HepG2 (cell line): ENCODE results near the gene SESN2. TPM values are rescaled to one million over a fixed set of nuclear protein-coding genes. Genes with fewer than 3 reads are reported as not detected.

Experiments used
- CREB1 ChIP-seq, 2 experiments: fragments of 450-650 bp in 1 of 2; IDR thresholded peaks; 2 replicates each; pipeline ENCODE4 v1.6.1; 2016 to 2017; ENCODE audit warnings: control low read depth in 1 of 2, mild to moderate bottlenecking in 1 of 2, missing compliant biosample characterization in 1 of 2, missing genetic modification characterization in 1 of 2
- FOSL1 ChIP-seq: sonication (generic); formaldehyde crosslinking; IDR thresholded peaks from 2 replicates; pipeline ENCODE4 v1.9.0; 2021; ENCODE audit warnings: missing genetic modification reagents, borderline replicate concordance
- FOSL2 ChIP-seq: sonication (generic); formaldehyde crosslinking; IDR thresholded peaks from 2 replicates; pipeline ENCODE4 v1.4.0; 2020; ENCODE audit warnings: missing genetic modification reagents
- FOXK2 ChIP-seq: fragments of 450-650 bp; IDR thresholded peaks from 2 replicates; pipeline ENCODE4 v1.6.1; 2016
- FOXP1 ChIP-seq, 2 experiments: fragments of 450-650 bp in 1 of 2; IDR thresholded peaks; 2 replicates each; pipeline ENCODE4 v1.6.1; 2017 to 2018; ENCODE audit warnings: antibody characterized with exemption in 1 of 2
- GABPB1 ChIP-seq: IDR thresholded peaks from 2 replicates; pipeline ENCODE4 v1.6.1; 2016; ENCODE audit warnings: mild to moderate bottlenecking, missing genetic modification reagents, moderate library complexity, missing compliant biosample characterization
- HDAC2 ChIP-seq: sonication (generic); formaldehyde crosslinking; IDR thresholded peaks from 2 replicates; pipeline ENCODE4 v1.4.0; 2020; ENCODE audit warnings: missing genetic modification reagents
- JUNB ChIP-seq: sonication (generic); formaldehyde crosslinking; IDR thresholded peaks from 2 replicates; pipeline ENCODE4 v1.8.0; 2022; ENCODE audit warnings: missing genetic modification reagents, mild to moderate bottlenecking, borderline replicate concordance
- LCORL ChIP-seq, 2 experiments: fragments of 450-650 bp in 1 of 2; sonication (generic) in 1 of 2; formaldehyde crosslinking in 1 of 2; IDR thresholded peaks; 2 replicates each; pipeline versions ENCODE4 v1.5.0 to v1.6.1; 2017 to 2020; ENCODE audit warnings: antibody characterized with exemption in 1 of 2, missing genetic modification reagents in 1 of 2
- MAFK ChIP-seq, 2 experiments: IDR thresholded peaks in 1 of 2; conservative IDR thresholded peaks in 1 of 2; 2 replicates each; pipeline ENCODE4 v1.6.1; 2011; ENCODE audit warnings: improper control_type of control experiment in 2 of 2, low read length in 2 of 2
- NR2F6 ChIP-seq, 2 experiments: IDR thresholded peaks; 2 replicates each; pipeline ENCODE4 v1.6.1; 2016; ENCODE audit warnings: antibody characterized with exemption in 1 of 2, mild to moderate bottlenecking in 1 of 2
- RXRA ChIP-seq: sonication (generic); formaldehyde crosslinking; IDR thresholded peaks from 2 replicates; pipeline ENCODE4 v1.5.1; 2020; ENCODE audit warnings: missing genetic modification reagents
- SOX6 ChIP-seq, 2 experiments: fragments of 450-650 bp in 1 of 2; sonication (generic) in 1 of 2; formaldehyde crosslinking in 1 of 2; IDR thresholded peaks; 2 replicates each; pipeline versions ENCODE4 v1.4.0 to v1.6.1; 2017 to 2020; ENCODE audit warnings: antibody characterized with exemption in 1 of 2, mild to moderate bottlenecking in 1 of 2, missing genetic modification reagents in 1 of 2
- TARDBP ChIP-seq: sonication (generic); formaldehyde crosslinking; IDR thresholded peaks from 2 replicates; pipeline ENCODE4 v1.8.0; 2022; ENCODE audit warnings: mild to moderate bottlenecking, missing genetic modification reagents
- TEAD3 ChIP-seq: optimal IDR thresholded peaks from 2 replicates; pipeline ENCODE3; 2016; ENCODE audit warnings: borderline replicate concordance
- ZFY ChIP-seq: sonication (generic); formaldehyde crosslinking; IDR thresholded peaks from 2 replicates; pipeline ENCODE4 v1.4.0; 2020; ENCODE audit warnings: missing genetic modification reagents
- ZNF292 ChIP-seq: sonication (generic); formaldehyde crosslinking; IDR thresholded peaks from 2 replicates; pipeline ENCODE4 v1.8.1; 2022; ENCODE audit warnings: mild to moderate bottlenecking, low read depth, missing genetic modification reagents, borderline replicate concordance
- ZNF331 ChIP-seq: sonication (generic); formaldehyde crosslinking; IDR thresholded peaks from 2 replicates; pipeline ENCODE4 v1.4.0; 2020; ENCODE audit warnings: missing genetic modification reagents
- ZNF432 ChIP-seq: sonication (generic); formaldehyde crosslinking; IDR thresholded peaks from 2 replicates; pipeline ENCODE4 v1.5.0; 2020; ENCODE audit warnings: missing genetic modification reagents, mild to moderate bottlenecking, borderline replicate concordance
- polyA plus RNA-seq, 8 experiments: library from polyadenylated mRNA; depleted of rRNA in 3 of 8; stranded (reverse) in 7 of 8; unstranded in 1 of 8; fragments of >200 nt; fragmentation: Illumina TruSeq in 4 of 8; extraction: Trizol in 4 of 8; gene quantifications; 2 replicates each; pipeline versions ENCODE4 v1.2.1 to v1.2.3, GENCODE V29; 2011 to 2016; ENCODE audit warnings: low read depth in 4 of 8, missing spikeins in 1 of 8, mixed read lengths in 1 of 8; ENCODE audit not compliant: insufficient read depth in 1 of 8
- total RNA-seq, 5 experiments: library from RNA; depleted of rRNA; stranded (reverse); fragments of >200 nt; fragmentation: Illumina TruSeq; extraction: Trizol; gene quantifications; 2 replicates each; pipeline ENCODE4 v1.2.3, GENCODE V29; 2016; ENCODE audit warnings: low read depth in 1 of 5
- TF ChIP-seq, protein P1 (sequence below): sonication (generic); formaldehyde crosslinking; conservative IDR thresholded peaks from 2 replicates; pipeline ENCODE4 v1.4.0; 2020; ENCODE audit warnings: mild to moderate bottlenecking, missing genetic modification reagents, moderate library complexity
- TF ChIP-seq, protein P2 (sequence below): sonication (generic); formaldehyde crosslinking; IDR thresholded peaks from 2 replicates; pipeline ENCODE4 v1.5.0; 2020; ENCODE audit warnings: mild to moderate bottlenecking, missing genetic modification reagents, moderate library complexity

Gene SESN2
- total and polyA plus RNA-seq, 2 of the 13 experiments (the other 11 are each of a cell fraction or from before 2014, with no cell fraction given), result 13.2 to 19.1 TPM

DNA sequence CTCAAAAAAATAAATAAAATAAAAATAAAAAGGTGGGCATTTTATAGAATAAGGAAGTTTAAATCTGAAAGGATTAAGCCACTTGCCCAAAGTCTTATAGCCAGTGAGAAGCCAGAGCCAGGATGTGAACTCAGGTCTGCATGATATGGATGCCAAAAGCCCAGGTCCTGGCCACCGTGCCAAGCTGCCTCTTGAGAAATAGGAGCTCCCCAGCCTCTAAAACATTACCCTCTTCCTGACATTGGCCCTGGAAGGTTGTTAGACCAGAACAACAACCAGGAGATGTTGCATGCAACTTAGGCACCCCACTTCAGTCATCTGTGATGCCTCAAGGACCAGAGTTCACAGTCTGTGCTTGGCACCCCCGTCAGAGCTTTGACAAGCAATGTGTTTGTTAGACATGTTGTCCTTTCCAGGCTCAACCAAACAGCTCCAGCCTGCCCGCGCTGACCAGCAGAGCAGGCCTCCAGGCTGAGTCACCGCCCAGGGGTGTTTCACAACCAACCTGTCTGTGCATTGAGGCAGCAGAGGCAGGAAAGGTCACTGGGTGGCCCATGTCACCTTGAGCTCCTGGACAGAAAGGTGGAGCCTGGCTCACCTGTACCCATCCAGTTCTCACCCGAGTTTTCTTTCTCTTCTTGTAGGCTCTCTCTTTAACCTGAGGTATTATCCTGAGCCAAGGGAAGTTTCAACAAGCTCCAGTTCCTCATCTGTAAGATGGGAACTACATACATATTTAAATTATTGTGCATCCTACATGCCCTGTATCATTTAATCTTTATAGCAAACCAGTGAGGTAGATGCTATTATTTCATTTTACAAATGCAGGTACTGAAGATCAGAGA is 54.6 kb downstream of the SESN2 start (continued):
- TF ChIP-seq, protein P1, sequence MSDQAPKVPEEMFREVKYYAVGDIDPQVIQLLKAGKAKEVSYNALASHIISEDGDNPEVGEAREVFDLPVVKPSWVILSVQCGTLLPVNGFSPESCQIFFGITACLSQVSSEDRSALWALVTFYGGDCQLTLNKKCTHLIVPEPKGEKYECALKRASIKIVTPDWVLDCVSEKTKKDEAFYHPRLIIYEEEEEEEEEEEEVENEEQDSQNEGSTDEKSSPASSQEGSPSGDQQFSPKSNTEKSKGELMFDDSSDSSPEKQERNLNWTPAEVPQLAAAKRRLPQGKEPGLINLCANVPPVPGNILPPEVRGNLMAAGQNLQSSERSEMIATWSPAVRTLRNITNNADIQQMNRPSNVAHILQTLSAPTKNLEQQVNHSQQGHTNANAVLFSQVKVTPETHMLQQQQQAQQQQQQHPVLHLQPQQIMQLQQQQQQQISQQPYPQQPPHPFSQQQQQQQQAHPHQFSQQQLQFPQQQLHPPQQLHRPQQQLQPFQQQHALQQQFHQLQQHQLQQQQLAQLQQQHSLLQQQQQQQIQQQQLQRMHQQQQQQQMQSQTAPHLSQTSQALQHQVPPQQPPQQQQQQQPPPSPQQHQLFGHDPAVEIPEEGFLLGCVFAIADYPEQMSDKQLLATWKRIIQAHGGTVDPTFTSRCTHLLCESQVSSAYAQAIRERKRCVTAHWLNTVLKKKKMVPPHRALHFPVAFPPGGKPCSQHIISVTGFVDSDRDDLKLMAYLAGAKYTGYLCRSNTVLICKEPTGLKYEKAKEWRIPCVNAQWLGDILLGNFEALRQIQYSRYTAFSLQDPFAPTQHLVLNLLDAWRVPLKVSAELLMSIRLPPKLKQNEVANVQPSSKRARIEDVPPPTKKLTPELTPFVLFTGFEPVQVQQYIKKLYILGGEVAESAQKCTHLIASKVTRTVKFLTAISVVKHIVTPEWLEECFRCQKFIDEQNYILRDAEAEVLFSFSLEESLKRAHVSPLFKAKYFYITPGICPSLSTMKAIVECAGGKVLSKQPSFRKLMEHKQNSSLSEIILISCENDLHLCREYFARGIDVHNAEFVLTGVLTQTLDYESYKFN (CRISPR knock-in tag), result peak; percentile 76
- TF ChIP-seq ZFY (peak; percentile 64), ZNF432 (no peak), GABPB1 (CRISPR knock-in tag) (peak; percentile 57), CREB1 (IDR thresholded peaks at IDR 0.05) (no peak), CREB1 (CRISPR knock-in tag; IDR thresholded peaks at IDR 0.05) (peak; percentile 44), LCORL (IDR thresholded peaks at IDR 0.05) (no peak), LCORL (CRISPR knock-in tag; IDR thresholded peaks at IDR 0.05) (peak; percentile 75), JUNB (CRISPR knock-in tag) (peak; percentile 83; the same call in 1 of the 2 replicates), ZNF331 (CRISPR knock-in tag) (peak; percentile 31; the same call in 1 of the 2 replicates), FOXK2 (peak; percentile 69), RXRA (CRISPR knock-in tag) (peak; percentile 89), HDAC2 (CRISPR knock-in tag) (peak; percentile 71; the same call in 1 of the 2 replicates), FOSL2 (CRISPR knock-in tag) (peak; percentile 99), SOX6 (IDR thresholded peaks at IDR 0.05) (no peak), SOX6 (CRISPR knock-in tag; IDR thresholded peaks at IDR 0.05) (peak; percentile 56; the same call in 1 of the 2 replicates), FOXP1 (IDR thresholded peaks at IDR 0.05) (no peak), FOXP1 (CRISPR knock-in tag; IDR thresholded peaks at IDR 0.05) (peak; percentile 75), FOSL1 (CRISPR knock-in tag) (peak; percentile 91), TARDBP (CRISPR knock-in tag) (peak; percentile 32; the same call in 1 of the 2 replicates), MAFK (conservative IDR thresholded peaks at IDR 0.05 in 1 of 2, IDR thresholded peaks at IDR 0.05 in 1 of 2; ENCODE audit: low read length in 2 of 2) (0 out of 4 replicates have a peak, but pooled peaks of 1 of the 2 experiments have one; percentile 10), NR2F6 (IDR thresholded peaks at IDR 0.05) (peak; percentile 68; the same call in 1 of the 2 replicates), NR2F6 (CRISPR knock-in tag; IDR thresholded peaks at IDR 0.05) (peak; percentile 92), ZNF292 (CRISPR knock-in tag) (peak; percentile 92), TEAD3 (CRISPR knock-in tag) (peak; percentile 58)
- TF ChIP-seq, protein P2, sequence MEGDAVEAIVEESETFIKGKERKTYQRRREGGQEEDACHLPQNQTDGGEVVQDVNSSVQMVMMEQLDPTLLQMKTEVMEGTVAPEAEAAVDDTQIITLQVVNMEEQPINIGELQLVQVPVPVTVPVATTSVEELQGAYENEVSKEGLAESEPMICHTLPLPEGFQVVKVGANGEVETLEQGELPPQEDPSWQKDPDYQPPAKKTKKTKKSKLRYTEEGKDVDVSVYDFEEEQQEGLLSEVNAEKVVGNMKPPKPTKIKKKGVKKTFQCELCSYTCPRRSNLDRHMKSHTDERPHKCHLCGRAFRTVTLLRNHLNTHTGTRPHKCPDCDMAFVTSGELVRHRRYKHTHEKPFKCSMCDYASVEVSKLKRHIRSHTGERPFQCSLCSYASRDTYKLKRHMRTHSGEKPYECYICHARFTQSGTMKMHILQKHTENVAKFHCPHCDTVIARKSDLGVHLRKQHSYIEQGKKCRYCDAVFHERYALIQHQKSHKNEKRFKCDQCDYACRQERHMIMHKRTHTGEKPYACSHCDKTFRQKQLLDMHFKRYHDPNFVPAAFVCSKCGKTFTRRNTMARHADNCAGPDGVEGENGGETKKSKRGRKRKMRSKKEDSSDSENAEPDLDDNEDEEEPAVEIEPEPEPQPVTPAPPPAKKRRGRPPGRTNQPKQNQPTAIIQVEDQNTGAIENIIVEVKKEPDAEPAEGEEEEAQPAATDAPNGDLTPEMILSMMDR (CRISPR knock-in tag), result peak; percentile 21; the same call in 1 of the 2 replicates
